Measurements from ENCODE around the gene LPP. TPM values are rescaled to one million over a fixed set of nuclear protein-coding genes. Genes with fewer than 3 reads are reported as not detected.

Gene LPP
- total RNA-seq, 1 experiment from 2014 or later, result 20.4 TPM

DNA sequence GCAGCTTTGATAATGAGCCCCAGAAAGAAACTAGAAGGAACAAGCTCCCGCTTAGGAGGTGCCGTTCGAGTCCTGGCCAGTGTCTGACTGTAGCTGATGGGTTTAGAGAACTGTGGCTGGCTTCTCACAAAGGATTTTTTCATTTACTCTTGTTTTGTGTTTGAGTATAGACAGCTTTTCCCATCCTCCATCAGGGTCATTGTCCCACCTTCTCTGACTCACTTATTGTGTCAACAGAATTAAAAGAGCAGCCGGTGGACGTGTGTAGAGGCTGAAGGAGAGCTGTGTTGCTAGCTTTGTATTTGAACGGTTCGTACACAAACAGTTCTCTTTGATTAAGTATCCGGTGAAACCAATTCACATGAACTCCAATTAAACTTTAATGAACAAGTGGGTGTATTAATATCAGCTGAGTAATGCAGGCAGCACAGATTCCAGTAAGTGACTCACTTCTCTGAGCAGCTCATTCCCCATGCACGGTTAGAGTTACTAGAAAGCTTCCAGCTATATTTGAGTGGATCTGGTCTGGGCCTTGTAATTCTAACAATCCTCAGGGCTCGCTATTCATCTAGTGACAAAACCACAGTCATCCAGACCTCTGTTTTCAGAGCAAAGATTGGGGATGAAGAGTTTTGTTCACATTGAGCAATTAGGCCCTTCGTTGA is 141.0 kb downstream of the LPP start:
- ATAC-seq, result peak; percentile 89
- intact Hi-C loops (cut with micrococcal nuclease), result loop anchor here (1.0 to 5.0 kb wide), 6 partner anchors 23 to 553 kb away; no protein-coding TSS in a partner anchor
- peak; percentile 94 for DNase-seq
- peaks cover 9% of the 10 kb centered on the region for H3F3A ChIP-seq (ENCODE audit: low read length, unreplicated experiment)
- TF ChIP-seq, protein P1, sequence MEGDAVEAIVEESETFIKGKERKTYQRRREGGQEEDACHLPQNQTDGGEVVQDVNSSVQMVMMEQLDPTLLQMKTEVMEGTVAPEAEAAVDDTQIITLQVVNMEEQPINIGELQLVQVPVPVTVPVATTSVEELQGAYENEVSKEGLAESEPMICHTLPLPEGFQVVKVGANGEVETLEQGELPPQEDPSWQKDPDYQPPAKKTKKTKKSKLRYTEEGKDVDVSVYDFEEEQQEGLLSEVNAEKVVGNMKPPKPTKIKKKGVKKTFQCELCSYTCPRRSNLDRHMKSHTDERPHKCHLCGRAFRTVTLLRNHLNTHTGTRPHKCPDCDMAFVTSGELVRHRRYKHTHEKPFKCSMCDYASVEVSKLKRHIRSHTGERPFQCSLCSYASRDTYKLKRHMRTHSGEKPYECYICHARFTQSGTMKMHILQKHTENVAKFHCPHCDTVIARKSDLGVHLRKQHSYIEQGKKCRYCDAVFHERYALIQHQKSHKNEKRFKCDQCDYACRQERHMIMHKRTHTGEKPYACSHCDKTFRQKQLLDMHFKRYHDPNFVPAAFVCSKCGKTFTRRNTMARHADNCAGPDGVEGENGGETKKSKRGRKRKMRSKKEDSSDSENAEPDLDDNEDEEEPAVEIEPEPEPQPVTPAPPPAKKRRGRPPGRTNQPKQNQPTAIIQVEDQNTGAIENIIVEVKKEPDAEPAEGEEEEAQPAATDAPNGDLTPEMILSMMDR (conservative IDR thresholded peaks at IDR 0.05; ENCODE audit: low read depth, low read length), result no peak
- TF ChIP-seq EZH2phosphoT487 (IDR thresholded peaks at IDR 0.05; ENCODE audit: borderline replicate concordance, low read length), result no peak
- H3K4me3 ChIP-seq (ENCODE audit: low read length), result peak overlapping the region; percentile 22; the same call in 1 of the 2 replicates
- peak overlapping the region; percentile 2; the same call in 1 of the 2 replicates for H2AFZ ChIP-seq (ENCODE audit: low read length)
- no TSS peak for BruUV-seq (replicated peaks)
- peak overlapping the region; percentile 85 for H3K27ac ChIP-seq (ENCODE audit: low read length)
- H3K4me1 ChIP-seq (ENCODE audit: insufficient read depth, low read length), result peaks cover 62% of the 10 kb centered on the region
- H3K79me2 ChIP-seq (ENCODE audit: low read length), result peaks cover 28% of the 10 kb centered on the region
- no peaks in the 10 kb centered on the region for H3K9me3 ChIP-seq (ENCODE audit: low read length)
- H3K27me3 ChIP-seq (ENCODE audit: low read length), result no peaks in the 10 kb centered on the region
- H3K9ac ChIP-seq (ENCODE audit: low read length), result peak overlapping the region; percentile 58
- ChIA-PET CTCF (interaction anchor here (0.6 to 1.3 kb wide), 9 partner anchors 21 to 660 kb away, joined by 3 to 11 read pairs (median 4); no protein-coding TSS in a partner anchor), POLR2A (ENCODE audit: unreplicated experiment) (interaction anchor here (0.6 to 1.3 kb wide), 9 partner anchors 23 to 1621 kb away, joined by 3 to 5 read pairs (median 3); partner anchors contain the start of gene BCL6)
- H3K4me2 ChIP-seq (ENCODE audit: low read length), result peak overlapping the region; percentile 72
- no peaks in the 10 kb centered on the region for H4K20me1 ChIP-seq (ENCODE audit: low read length)
- H3K36me3 ChIP-seq (ENCODE audit: low read depth, low read length), result no peaks in the 10 kb centered on the region
- no peaks in the 10 kb centered on the region for H3K9me2 ChIP-seq (replicated peaks; ENCODE audit: low read length)

DNA sequence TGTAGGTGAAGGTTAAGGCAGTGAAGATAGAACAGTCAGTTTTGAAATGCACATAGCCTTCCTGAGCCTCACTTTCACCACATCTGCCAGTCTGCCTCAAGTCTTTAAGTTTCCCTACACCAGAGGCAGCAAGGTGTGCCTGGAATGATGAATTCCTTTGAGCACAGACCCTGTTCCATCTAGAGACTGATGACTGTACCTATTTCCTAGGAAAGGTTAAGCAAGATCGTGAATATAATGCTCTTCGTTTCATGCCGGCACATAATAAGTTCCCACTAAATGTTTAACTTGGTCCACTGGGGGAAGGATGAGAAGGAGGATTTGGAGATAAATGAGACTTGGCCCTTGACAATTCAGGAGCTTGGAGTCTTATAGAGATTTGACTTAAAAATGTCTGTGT is 141.9 kb downstream of the LPP start:
- Histone ChIP-seq H3K4me2 (ENCODE audit: low read length) (peak overlapping the region; percentile 72), H3K4me3 (ENCODE audit: low read length) (no peak overlapping the region), H3K36me3 (ENCODE audit: low read depth, low read length) (no peaks in the 10 kb centered on the region), H4K20me1 (ENCODE audit: low read length) (no peaks in the 10 kb centered on the region), H2AFZ (ENCODE audit: low read length) (no peak overlapping the region), H3K4me1 (ENCODE audit: insufficient read depth, low read length) (peaks cover 65% of the 10 kb centered on the region), H3K27ac (ENCODE audit: low read length) (peak overlapping the region; percentile 85), H3K9ac (ENCODE audit: low read length) (peak overlapping the region; percentile 58), H3K27me3 (ENCODE audit: low read length) (no peaks in the 10 kb centered on the region), H3F3A (ENCODE audit: low read length, unreplicated experiment) (peaks cover 9% of the 10 kb centered on the region), H3K79me2 (ENCODE audit: low read length) (peaks cover 28% of the 10 kb centered on the region), H3K9me3 (ENCODE audit: low read length) (no peaks in the 10 kb centered on the region), H3K9me2 (replicated peaks; ENCODE audit: low read length) (no peaks in the 10 kb centered on the region)
- ChIA-PET POLR2A (ENCODE audit: unreplicated experiment) (no interaction called here), CTCF (no interaction called here)
- no peak for ATAC-seq
- intact Hi-C loops (cut with micrococcal nuclease), result loop anchor here (1.0 to 5.0 kb wide), 6 partner anchors 24 to 554 kb away; no protein-coding TSS in a partner anchor
- no peak for DNase-seq
- TF ChIP-seq, protein P1 (conservative IDR thresholded peaks at IDR 0.05; ENCODE audit: low read depth, low read length), result no peak
- TF ChIP-seq EZH2phosphoT487 (IDR thresholded peaks at IDR 0.05; ENCODE audit: borderline replicate concordance, low read length), result no peak
- no peak for TF ChIP-seq EZH2 (IDR thresholded peaks at IDR 0.05; ENCODE audit: low read length, unreplicated experiment)
- BruUV-seq (replicated peaks), result no TSS peak

Data from PC-3 (cell line).